Gastrocnemius medialis (tissue), 4 donors: Measurements from ENCODE around the gene NFATC4. TPM values are rescaled to one million over a fixed set of nuclear protein-coding genes. Genes with fewer than 3 reads are reported as not detected.

Experiments
- ATAC-seq, 2 donors: fragments of 150-250 bp; one replicate each; pipeline ENCODE4 v1.9.1; 2016
- DNase-seq, 2 donors: peaks; one replicate each; pipeline ENCODE4 v3.0.0-alpha.2; 2019
- H3K27ac ChIP-seq, 4 donors: fragments of 200-600 bp; sonication (generic); 1 replicate in 1 of 4; 2 replicates in 3 of 4; pipeline ENCODE4 v1.5.1; 2016 to 2018; ENCODE audit warnings: mild to moderate bottlenecking in 2 of 4, moderate library complexity in 1 of 4
- H3K27me3 ChIP-seq, 3 donors: fragments of 200-600 bp; sonication (generic) in 2 of 3; 1 replicate in 1 of 3; 2 replicates in 2 of 3; pipeline versions ENCODE4 v1.5.1 to v1.6.0; 2016 to 2019; ENCODE audit warnings: mild to moderate bottlenecking in 1 of 3, moderate library complexity in 1 of 3
- H3K36me3 ChIP-seq, 2 donors: fragments of 200-600 bp; sonication (generic) in 1 of 2; one replicate each; pipeline ENCODE4 v1.5.1; 2017 to 2018
- H3K4me1 ChIP-seq, 2 donors: fragments of 200-600 bp; sonication (generic) in 1 of 2; one replicate each; pipeline ENCODE4 v1.5.1; 2016 to 2017; ENCODE audit warnings: mild to moderate bottlenecking in 2 of 2
- H3K4me3 ChIP-seq, 4 donors: fragments of 200-600 bp; sonication (generic) in 3 of 4; 1 replicate in 1 of 4; 2 replicates in 3 of 4; pipeline ENCODE4 v1.5.1; 2016 to 2019; ENCODE audit warnings: mild to moderate bottlenecking in 2 of 4
- H3K9me3 ChIP-seq, 3 donors: fragments of 200-600 bp; sonication (generic) in 2 of 3; 1 replicate in 1 of 3; 2 replicates in 2 of 3; pipeline ENCODE4 v1.5.1; 2016 to 2019
- CTCF ChIP-seq, 5 experiments: fragments of 450-650 bp in 3 of 5; fragments of 200-600 bp in 2 of 5; sonication (generic) in 2 of 5; IDR thresholded peaks in 4 of 5; conservative IDR thresholded peaks in 1 of 5; 1 replicate in 4 of 5; 2 replicates in 1 of 5; pipeline ENCODE4 v1.5.1; 2016 to 2019; ENCODE audit warnings: antibody characterized with exemption in 5 of 5, mild to moderate bottlenecking in 3 of 5, moderate library complexity in 3 of 5
- POLR2A ChIP-seq, 2 donors: fragments of 450-650 bp; IDR thresholded peaks; one replicate each; pipeline ENCODE4 v1.6.1; 2017; ENCODE audit warnings: antibody characterized with exemption in 2 of 2, mild to moderate bottlenecking in 2 of 2, moderate library complexity in 2 of 2
- in situ Hi-C, 4 donors: fragments of 200-750 bp; cut with MboI; loops; one replicate each; pipeline versions ENCODE4 v1.15.0 to v1.8.0; 2017; ENCODE audit warnings: low sequenced_read_pairs in 4 of 4
- intact Hi-C: fragments of 100-400 bp; cut with DNase I; formaldehyde crosslinking; loops from one replicate; pipeline ENCODE4 v1.15.1; 2023; ENCODE audit warnings: low total_unique reads
- total RNA-seq, 4 donors: library from RNA; depleted of rRNA; stranded (reverse); fragments of >200 nt; gene quantifications; one replicate each; pipeline versions ENCODE4 v1.1.0 to v1.2.3, GENCODE V29; 2016

The NFATC4 gene
- total RNA-seq, 4 donors from 2014 or later: 4.6 to 13.2 (median 7.5) TPM

- in situ Hi-C loops (loop anchor here (5.0 to 10.0 kb wide), 3 partner anchors 103 to 108 kb away; no protein-coding TSS in a partner anchor), intact Hi-C loops (no loop called here)
- TF ChIP-seq CTCF (IDR thresholded peaks at IDR 0.05 in 4 of 5, conservative IDR thresholded peaks at IDR 0.05 in 1 of 5): no peak
- TF ChIP-seq POLR2A (IDR thresholded peaks at IDR 0.05): no peak
- Histone ChIP-seq H3K9me3 (no peaks in the 10 kb centered on the region), H3K36me3 (no peaks in the 10 kb centered on the region), H3K4me3 (no peak overlapping the region), H3K27ac (no peak overlapping the region), H3K27me3 (peaks cover 16 to 23% (median 22%) of the 10 kb centered on the region in 3 donors), H3K4me1 (peaks cover 9 to 25% of the 10 kb centered on the region in 2 donors)
- no peak for ATAC-seq
- peak in 1 of 2 donors; percentile 49 for DNase-seq
These were observed 38.2 kb upstream of the NFATC4 start for GRCh38 chr14:24329736-24330135.

- DNase-seq (no peak), ATAC-seq (no peak)
- Histone ChIP-seq H3K27me3 (peaks cover 19 to 37% (median 34%) of the 10 kb centered on the region in 3 donors), H3K4me1 (peaks cover 9 to 25% of the 10 kb centered on the region in 2 donors), H3K36me3 (no peaks in the 10 kb centered on the region), H3K9me3 (no peaks in the 10 kb centered on the region), H3K4me3 (no peak overlapping the region), H3K27ac (no peak overlapping the region)
- no peak for TF ChIP-seq POLR2A (IDR thresholded peaks at IDR 0.05)
- no peak for TF ChIP-seq CTCF (IDR thresholded peaks at IDR 0.05 in 4 of 5, conservative IDR thresholded peaks at IDR 0.05 in 1 of 5)
- in situ Hi-C loops (loop anchor here (5.0 to 10.0 kb wide), 3 partner anchors 101 to 106 kb away; no protein-coding TSS in a partner anchor), intact Hi-C loops (no loop called here)
These were observed 36.9 kb upstream of the NFATC4 start for GRCh38 chr14:24330973-24331674.

- in situ Hi-C loops (loop anchor here (5.0 to 10.0 kb wide), 3 partner anchors 101 to 106 kb away; no protein-coding TSS in a partner anchor), intact Hi-C loops (no loop called here)
- H3K4me1 ChIP-seq: peaks cover 9 to 25% of the 10 kb centered on the region in 2 donors
- H3K27ac ChIP-seq: no peak overlapping the region
- DNase-seq (no peak), ATAC-seq (no peak)
- no peak overlapping the region for H3K4me3 ChIP-seq
- no peaks in the 10 kb centered on the region for H3K36me3 ChIP-seq
- no peak for TF ChIP-seq CTCF (IDR thresholded peaks at IDR 0.05 in 4 of 5, conservative IDR thresholded peaks at IDR 0.05 in 1 of 5)
- no peak for TF ChIP-seq POLR2A (IDR thresholded peaks at IDR 0.05)
- no peaks in the 10 kb centered on the region for H3K9me3 ChIP-seq
- H3K27me3 ChIP-seq: peaks cover 19 to 40% (median 39%) of the 10 kb centered on the region in 3 donors
These were observed 36.2 kb upstream of the NFATC4 start for GRCh38 chr14:24331731-24332267.

- H3K27ac ChIP-seq: no peak overlapping the region
- in situ Hi-C loops: loop anchor here (5.0 to 10.0 kb wide), 3 partner anchors 100 to 105 kb away; no protein-coding TSS in a partner anchor
- H3K4me3 ChIP-seq: peak overlapping the region in 3 of 4 donors; percentile 19 to 23 (median 19)
- H3K9me3 ChIP-seq: no peaks in the 10 kb centered on the region
- peak; percentile 29 to 65 (median 48) for TF ChIP-seq CTCF (IDR thresholded peaks at IDR 0.05 in 4 of 5, conservative IDR thresholded peaks at IDR 0.05 in 1 of 5)
- TF ChIP-seq POLR2A (IDR thresholded peaks at IDR 0.05): no peak
- H3K36me3 ChIP-seq: no peaks in the 10 kb centered on the region
- intact Hi-C loops: no loop called here
- ATAC-seq (peak; percentile 57 to 72), DNase-seq (peak; percentile 43 to 45)
- H3K4me1 ChIP-seq: peaks cover 9 to 25% of the 10 kb centered on the region in 2 donors
- peaks cover 19 to 45% (median 39%) of the 10 kb centered on the region in 3 donors for H3K27me3 ChIP-seq
These were observed 35.6 kb upstream of the NFATC4 start for GRCh38 chr14:24332268-24332993.
